HCT116 (cell line): Measurements from ENCODE around the gene IL1R2. TPM values are rescaled to one million over a fixed set of nuclear protein-coding genes. Genes with fewer than 3 reads are reported as not detected.

Source experiments
- CBX3 ChIP-seq: IDR thresholded peaks from 2 replicates; pipeline ENCODE4 v1.6.1; 2012; ENCODE audit warnings: low read depth
- EGR1 ChIP-seq: IDR thresholded peaks from 2 replicates; pipeline ENCODE4 v1.6.1; 2012; ENCODE audit warnings: low read depth
- EZH2 ChIP-seq: fragments of 200-600 bp; sonication (generic); IDR thresholded peaks from 2 replicates; pipeline ENCODE4 v1.6.1; 2017; ENCODE audit warnings: antibody characterized with exemption, mixed run types
- POLR2A ChIP-seq: IDR thresholded peaks from 2 replicates; pipeline ENCODE4 v1.7.0; 2011; ENCODE audit warnings: borderline replicate concordance; ENCODE audit not compliant: insufficient read depth, insufficient read length; ENCODE audit errors: extremely low read depth
- POLR2AphosphoS5 ChIP-seq: IDR thresholded peaks from 2 replicates; pipeline ENCODE4 v1.6.1; 2011; ENCODE audit warnings: mild to moderate bottlenecking, low read depth, low read length, moderate library complexity
- RAD21 ChIP-seq: IDR thresholded peaks from 2 replicates; pipeline ENCODE4 v1.6.1; 2012; ENCODE audit warnings: low read depth, mild to moderate bottlenecking
- REST ChIP-seq: IDR thresholded peaks from 2 replicates; pipeline ENCODE4 v1.6.1; 2012; ENCODE audit warnings: low read depth
- SP1 ChIP-seq: IDR thresholded peaks from 2 replicates; pipeline ENCODE4 v1.6.1; 2012; ENCODE audit warnings: low read depth
- TCF7L2 ChIP-seq: IDR thresholded peaks from 2 replicates; pipeline ENCODE4 v1.7.0; 2011; ENCODE audit warnings: borderline replicate concordance, inconsistent platforms; ENCODE audit not compliant: insufficient read depth, insufficient read length; ENCODE audit errors: extremely low read depth
- total RNA-seq: library from RNA; stranded (reverse); gene quantifications from one replicate; pipeline ENCODE4 v1.2.1, GENCODE V29; 2021; ENCODE audit not compliant: unreplicated experiment
- TF ChIP-seq, protein P1 (sequence below), 3 experiments: fragments of 200-600 bp in 1 of 3; sonication (generic) in 1 of 3; IDR thresholded peaks in 2 of 3; conservative IDR thresholded peaks in 1 of 3; 2 replicates each; pipeline ENCODE4 v1.5.1; 2012 to 2017; ENCODE audit warnings: low read depth in 2 of 3, low read length in 2 of 3, antibody characterized with exemption in 1 of 3, borderline replicate concordance in 1 of 3, control low read depth in 1 of 3, mild to moderate bottlenecking in 1 of 3, mixed read lengths in 1 of 3, mixed run types in 1 of 3, moderate library complexity in 1 of 3; ENCODE audit not compliant: insufficient read depth in 1 of 3
- TF ChIP-seq, protein P2 (sequence below): IDR thresholded peaks from 2 replicates; pipeline ENCODE4 v1.6.1; 2012

Gene IL1R2
- total RNA-seq, 1 experiment from 2014 or later = 0.52 TPM

GRCh38 chr2:102018823-102019445 lies 27.2 kb downstream of the IL1R2 start (continued):
- TF ChIP-seq REST = no peak
- no peak for TF ChIP-seq EGR1
- no peak for TF ChIP-seq TCF7L2
- no peak for TF ChIP-seq POLR2AphosphoS5
- no peak for TF ChIP-seq POLR2A
- no peak for TF ChIP-seq RAD21
- no peak for TF ChIP-seq SP1
- no peak for TF ChIP-seq CBX3
- TF ChIP-seq, protein P1, sequence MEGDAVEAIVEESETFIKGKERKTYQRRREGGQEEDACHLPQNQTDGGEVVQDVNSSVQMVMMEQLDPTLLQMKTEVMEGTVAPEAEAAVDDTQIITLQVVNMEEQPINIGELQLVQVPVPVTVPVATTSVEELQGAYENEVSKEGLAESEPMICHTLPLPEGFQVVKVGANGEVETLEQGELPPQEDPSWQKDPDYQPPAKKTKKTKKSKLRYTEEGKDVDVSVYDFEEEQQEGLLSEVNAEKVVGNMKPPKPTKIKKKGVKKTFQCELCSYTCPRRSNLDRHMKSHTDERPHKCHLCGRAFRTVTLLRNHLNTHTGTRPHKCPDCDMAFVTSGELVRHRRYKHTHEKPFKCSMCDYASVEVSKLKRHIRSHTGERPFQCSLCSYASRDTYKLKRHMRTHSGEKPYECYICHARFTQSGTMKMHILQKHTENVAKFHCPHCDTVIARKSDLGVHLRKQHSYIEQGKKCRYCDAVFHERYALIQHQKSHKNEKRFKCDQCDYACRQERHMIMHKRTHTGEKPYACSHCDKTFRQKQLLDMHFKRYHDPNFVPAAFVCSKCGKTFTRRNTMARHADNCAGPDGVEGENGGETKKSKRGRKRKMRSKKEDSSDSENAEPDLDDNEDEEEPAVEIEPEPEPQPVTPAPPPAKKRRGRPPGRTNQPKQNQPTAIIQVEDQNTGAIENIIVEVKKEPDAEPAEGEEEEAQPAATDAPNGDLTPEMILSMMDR (IDR thresholded peaks at IDR 0.05 in 2 of 3, conservative IDR thresholded peaks at IDR 0.05 in 1 of 3; ENCODE audit: borderline replicate concordance in 1 of 3, insufficient read depth in 1 of 3, low read depth in 2 of 3, low read length in 2 of 3) = no peak
- no peak for TF ChIP-seq EZH2
- TF ChIP-seq, protein P2, sequence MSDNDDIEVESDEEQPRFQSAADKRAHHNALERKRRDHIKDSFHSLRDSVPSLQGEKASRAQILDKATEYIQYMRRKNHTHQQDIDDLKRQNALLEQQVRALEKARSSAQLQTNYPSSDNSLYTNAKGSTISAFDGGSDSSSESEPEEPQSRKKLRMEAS = no peak
